HPDE6-E6E7 (cell line): ENCODE data around the gene FAM193A.

ENCODE experiments used
- DNase-seq: peaks from one replicate; pipeline ENCODE4 v3.0.0; 2011; ENCODE audit warnings: missing footprints; ENCODE audit errors: extremely low spot score

Gene FAM193A

GRCh38 chr4:2781911-2782310 is 245.5 kb downstream of the FAM193A start:
- no peak for DNase-seq
